OCI-LY1 (cell line): ENCODE results near the gene PSENEN.

Experiments used
- CTCF ChIP-seq: fragments of 200-600 bp; sonication (generic), shearing (Covaris generic); IDR thresholded peaks from 2 replicates; pipeline ENCODE4 v1.5.1; 2017; ENCODE audit warnings: mild to moderate bottlenecking, antibody characterized with exemption, low read length, moderate library complexity, mixed read lengths
- EZH2 ChIP-seq: fragments of 200-600 bp; sonication (generic), shearing (Covaris generic); IDR thresholded peaks from 2 replicates; pipeline ENCODE4 v1.8.0; 2017; ENCODE audit warnings: borderline replicate concordance, mixed run types, mild to moderate bottlenecking, antibody characterized with exemption, low read length, moderate library complexity, mixed read lengths

GRCh38 chr19:35736913-35737886, 8.3 kb upstream of the PSENEN start:
- peak; percentile 21; the same call in 1 of the 2 replicates for TF ChIP-seq CTCF
- no peak for TF ChIP-seq EZH2
